CD4-positive, alpha-beta T cell treated with Interleukin-4 for 1 hour (primary cell): Measurements from ENCODE around the gene BYSL.
A peak's percentile ranks its signal among the peaks of the same experiment; 100 is the strongest.
"Not testable (repeated sequence)": the region's sequence is repeated elsewhere in the genome, so short reads cannot be mapped to it uniquely, and the experiment has no call there.

Experiments used
- DNase-seq, 2 donors: peaks; one replicate each; pipeline ENCODE4 v3.0.0-alpha.2; 2020 to 2022

Gene BYSL

DNA sequence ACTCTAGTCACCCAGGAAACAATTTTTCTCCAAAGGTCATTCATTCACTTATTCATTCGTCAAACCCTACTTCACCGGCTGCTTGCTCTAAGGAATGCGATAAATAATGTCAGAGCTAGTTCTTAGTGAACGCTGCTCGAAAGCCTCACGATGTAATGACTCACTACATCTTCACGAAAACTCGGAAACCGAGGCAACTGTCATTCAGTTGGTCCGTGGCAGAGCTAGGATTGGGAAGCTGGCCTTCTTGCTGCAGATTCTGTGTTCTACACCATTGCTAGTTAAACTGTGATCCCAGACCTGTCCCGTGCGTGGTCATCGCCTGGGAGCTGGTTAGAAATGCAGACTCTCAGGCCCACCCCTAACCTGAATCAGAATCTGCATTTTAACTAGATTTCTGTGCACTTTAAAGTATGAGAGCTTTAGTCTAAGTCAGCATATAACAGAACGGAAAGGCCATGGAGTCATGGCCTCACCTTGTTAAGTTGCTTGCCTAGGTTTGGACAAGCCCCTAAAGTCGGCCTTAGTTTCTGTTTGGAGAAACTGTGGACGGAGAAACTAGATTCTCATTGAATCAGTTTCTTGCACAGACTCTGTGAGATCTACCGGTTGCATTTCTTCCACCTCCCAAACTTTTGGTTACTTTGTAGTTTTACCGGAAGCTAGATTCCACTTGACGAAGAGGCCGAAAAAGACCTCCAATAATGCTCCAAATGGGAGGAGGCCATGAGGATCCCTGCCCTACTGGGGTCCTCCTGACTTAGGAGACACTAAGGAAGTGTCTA, 21.0 kb downstream of the BYSL start:
- DNase-seq, result peak in 1 of 2 donors; percentile 6

DNA sequence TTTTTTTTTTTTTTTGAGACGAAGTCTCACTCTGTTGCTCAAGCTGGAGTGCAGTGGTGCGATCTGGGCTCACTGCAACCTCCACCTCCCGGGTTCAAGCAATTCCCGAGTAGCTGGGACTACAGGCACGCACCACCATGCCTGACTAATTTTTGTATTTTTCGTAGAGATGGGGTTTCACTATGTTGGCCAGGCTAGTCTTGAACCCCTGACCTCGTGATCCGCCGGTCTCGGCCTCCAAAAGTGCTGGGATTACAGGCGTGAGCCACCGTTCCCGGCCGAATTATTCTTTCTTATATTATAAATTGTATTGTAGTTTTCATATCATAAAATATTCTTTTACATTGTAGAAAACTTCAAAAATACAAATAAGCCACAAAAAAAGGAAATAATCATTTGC, 21.6 kb downstream of the BYSL start:
- DNase-seq, result not testable (repeated sequence)

DNA sequence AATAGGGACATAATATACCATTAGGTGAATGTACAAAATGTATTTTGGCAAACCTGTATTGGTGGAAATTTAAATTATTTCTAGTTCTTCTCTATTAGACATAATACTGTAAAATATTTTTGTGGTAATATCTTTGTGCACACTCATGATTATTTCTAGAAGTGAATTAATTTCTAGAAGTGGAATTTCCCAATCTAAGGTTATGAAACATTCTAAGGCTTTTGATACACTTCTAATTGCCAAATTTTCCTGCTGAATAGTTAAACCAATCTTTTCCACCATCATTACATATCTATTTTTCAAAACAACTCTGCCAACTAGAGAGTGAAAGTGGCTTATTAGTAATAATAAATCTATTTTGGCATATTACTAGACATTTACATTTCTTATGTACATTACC, 22.2 kb downstream of the BYSL start:
- DNase-seq, result no peak

DNA sequence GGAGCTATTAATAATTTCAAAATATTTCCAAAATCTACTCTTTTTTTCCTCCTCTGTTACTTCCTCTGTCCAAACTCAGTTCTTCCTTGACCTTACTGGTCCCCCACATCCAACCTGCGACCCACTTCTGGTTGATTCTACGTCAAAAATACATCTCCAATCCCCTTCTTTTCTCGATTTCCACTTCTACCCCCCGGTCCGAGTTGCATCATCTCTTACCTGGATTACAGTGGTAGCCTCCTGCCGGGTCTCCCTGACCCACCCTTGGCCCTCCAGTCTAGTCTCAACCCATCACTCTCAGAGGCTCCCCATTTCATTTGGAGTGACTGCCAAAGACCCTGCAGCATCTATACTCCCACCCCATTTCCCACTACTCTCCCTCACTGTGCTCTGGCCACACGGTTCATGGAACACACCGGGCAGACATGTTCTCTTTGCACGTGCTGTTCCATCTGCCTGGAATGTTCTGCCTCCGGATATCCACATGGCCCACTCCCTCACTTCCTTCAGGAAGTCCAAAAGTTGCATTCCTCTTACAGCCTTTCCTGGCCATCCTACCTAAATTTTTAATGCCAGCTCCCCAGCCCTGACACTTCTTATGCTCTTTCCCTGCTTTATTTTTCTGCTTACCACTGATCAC, 26.4 kb downstream of the BYSL start:
- no peak for DNase-seq

DNA sequence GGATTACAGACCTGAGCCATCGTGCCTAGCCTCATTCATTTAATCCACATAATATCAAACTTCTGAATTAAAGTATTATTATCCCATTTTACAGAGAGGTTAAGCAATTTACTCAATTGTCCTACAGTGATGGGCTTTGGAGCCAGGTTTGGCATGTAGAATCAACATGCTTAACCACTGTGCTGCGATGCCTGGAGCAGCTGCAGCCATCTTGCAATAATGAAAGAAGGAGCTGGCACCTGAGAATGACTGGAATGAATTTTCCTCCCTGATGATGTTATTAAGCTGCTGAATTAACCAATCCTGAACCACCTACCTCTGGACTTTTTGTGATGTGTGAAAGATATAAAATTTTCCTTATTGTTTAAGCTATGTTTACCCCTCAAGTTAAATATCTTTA, 33.4 kb downstream of the BYSL start:
- DNase-seq, result no peak

DNA sequence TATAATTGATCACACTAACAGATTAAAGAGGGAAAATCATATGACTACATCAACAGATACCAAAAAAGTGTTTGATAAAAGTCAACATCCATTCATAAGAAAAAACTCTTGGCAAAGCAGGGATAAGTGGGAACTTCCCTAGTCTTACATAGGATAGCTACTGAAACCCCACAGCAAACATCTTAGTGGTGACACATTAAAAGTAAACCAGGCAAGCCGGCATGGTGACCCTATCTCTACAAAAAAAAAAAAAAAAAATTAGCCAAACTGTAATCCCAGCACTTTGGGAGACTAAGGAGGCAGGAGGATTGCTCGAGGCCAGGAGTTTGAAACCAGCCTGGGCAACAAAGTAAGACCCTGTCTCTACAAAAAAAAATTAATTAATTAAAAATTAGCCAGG, 34.1 kb downstream of the BYSL start:
- DNase-seq, result no peak

DNA sequence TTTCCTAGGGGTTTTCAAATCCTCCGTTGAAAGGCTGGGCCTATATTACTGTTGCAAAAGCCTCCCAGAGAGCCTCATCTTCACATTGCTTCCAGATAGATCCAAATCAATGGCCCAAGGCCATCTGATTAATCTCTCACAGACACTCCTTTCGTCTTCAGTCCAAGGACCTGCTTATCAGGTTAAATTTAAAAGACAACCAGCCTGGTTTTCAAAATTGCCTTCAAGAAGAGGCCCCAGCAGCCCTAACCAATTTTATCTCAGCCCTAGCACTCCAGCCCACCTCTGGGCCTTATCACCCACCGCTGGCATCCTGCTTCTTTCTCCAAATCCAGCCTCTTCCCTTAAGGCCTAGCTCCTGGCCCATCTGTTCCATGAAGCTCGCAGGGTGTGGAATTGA, 35.8 kb downstream of the BYSL start:
- DNase-seq, result no peak

DNA sequence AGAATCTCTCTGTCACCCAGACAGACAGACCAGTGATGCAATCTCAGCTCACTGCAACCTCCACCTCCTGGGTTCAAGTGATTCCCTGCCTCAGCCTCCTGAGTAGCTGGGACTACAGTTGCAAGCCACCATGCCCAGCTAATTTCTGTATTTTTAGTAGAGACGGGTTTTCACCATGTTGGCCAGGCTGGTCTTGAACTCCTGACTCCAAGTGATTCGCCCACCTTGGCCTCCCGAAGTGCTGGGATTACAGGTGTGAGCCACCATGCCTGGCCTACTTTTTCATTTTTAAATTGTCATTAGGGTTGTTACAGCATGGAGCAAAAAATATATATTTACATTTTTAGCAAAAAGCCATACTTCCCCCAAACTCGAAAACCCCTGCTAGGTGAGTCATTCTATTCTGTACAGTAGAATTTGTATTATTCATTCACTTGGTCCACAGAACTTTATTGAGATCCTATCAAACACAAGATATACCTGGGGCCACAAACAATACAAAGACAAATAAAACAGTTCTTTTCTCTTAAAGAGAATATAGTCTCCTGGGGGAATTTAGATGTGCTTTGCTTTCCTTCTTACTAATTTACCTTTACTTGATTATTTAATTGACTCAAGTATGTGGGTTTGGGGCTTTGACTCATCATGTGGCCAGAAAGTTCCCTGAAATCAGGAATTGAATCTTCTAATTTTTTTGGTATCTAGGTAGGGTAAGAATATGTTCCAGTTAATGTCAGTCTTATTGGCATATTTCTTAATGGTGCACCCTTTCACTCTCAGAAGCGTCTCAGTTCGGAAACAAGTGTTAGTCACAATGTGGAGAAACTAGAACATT, 36.9 kb downstream of the BYSL start:
- DNase-seq, result no peak

DNA sequence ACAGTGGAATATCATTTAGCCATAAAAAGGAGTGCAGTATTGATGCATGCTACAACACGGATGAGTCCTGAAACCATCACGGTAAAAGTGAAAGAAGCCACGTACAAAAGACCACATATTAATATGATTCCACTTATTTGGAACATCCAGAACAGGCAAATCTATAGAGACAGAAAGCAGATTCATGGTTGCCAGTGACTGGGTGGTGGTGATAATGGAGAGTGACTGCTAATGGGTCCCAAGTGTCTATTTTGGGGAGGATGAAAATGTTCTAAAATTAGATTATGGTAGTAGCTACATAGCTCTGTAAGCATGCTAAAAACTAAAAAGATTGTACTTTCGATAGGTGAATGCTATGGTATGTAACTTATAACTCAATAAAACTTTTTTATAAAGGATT, 38.7 kb downstream of the BYSL start:
- DNase-seq, result no peak

DNA sequence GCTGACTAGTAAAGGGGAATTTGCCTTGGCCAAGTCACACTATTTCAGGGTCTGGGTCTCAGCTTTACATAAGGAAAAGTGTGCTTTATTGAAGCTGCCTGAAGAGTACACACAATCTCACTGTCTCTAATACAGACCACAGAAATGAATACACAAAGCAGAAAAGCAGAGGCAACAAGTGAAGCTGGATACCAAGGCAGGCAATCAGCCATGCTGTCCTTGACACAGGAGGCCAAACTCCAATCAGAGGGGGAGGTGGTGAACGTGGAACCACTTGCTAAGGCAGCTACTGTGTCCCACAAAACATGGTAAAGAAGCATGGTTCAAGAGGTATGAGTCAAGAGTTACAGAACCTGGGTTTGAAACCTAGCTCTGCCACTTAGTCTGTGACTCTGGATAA, 42.1 kb downstream of the BYSL start:
- DNase-seq, result no peak

DNA sequence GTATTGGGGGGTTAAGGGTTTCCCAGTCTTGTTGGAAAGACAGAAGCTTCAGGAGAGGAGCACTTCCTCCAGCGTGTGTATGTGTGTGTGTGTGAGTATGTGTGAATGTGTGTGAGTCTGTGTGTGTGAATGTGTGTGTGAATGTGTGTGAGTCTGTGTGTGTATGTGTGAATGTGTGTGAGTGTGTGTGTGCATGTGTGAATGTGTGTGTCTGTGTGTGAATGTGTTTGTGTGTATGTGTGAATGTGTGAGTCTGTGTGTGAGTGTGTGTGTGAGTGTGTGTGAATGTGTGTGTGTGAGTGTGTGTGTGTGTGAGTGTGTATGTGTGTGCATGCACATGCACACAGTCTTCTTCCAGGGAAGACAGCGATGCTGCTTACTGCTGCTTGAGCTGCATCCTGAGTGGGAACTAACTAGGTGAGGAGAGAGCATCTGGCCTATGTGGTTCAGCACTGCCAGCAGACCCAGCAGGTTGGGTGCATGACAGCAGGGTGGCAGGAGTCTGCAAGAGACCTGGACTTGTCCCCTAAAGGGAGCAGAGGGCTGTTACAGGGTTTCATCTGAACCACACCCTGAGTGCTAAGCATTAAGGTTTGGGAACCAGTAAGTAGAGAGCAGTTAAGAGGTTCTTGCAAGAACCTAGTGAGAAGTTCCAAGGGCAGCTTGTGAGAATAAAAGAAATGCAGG, 43.0 kb downstream of the BYSL start:
- no peak for DNase-seq

DNA sequence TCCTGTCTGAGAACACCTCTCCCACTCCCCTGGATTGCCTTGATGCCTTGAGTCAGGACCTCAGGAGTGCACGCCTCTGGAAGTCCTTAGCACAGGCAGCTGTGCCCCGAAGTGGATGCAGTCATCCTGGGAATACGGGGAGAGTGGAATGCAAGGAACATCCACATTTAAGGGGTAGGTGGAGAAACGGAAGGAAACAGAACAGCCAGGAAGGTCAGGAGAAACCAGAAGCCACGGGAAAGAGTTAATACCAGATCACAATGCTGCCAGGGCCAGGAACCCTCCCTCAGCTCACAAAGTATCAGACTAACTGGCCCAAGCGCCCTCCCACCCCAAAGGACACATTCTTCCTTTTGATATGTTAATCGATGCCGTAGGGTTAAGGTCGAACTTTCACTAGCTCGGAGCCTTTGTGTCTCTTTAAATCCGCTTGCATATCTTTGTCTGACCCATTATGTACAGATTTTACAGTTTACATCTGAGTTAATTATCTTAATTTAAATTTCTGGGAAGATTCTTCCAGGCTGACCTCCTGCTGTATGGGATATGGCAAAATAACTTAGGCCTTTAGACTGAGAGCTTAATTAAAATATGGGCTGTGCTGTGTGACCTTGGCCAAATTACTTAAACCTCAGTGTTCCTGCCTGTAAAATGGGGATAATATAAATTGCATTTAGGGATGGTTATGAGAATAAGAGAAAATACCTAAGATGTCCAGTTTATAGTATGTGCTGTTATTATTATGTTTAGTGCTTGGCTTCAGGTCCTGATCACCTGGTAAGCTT, 44.3 kb downstream of the BYSL start:
- DNase-seq, result no peak

DNA sequence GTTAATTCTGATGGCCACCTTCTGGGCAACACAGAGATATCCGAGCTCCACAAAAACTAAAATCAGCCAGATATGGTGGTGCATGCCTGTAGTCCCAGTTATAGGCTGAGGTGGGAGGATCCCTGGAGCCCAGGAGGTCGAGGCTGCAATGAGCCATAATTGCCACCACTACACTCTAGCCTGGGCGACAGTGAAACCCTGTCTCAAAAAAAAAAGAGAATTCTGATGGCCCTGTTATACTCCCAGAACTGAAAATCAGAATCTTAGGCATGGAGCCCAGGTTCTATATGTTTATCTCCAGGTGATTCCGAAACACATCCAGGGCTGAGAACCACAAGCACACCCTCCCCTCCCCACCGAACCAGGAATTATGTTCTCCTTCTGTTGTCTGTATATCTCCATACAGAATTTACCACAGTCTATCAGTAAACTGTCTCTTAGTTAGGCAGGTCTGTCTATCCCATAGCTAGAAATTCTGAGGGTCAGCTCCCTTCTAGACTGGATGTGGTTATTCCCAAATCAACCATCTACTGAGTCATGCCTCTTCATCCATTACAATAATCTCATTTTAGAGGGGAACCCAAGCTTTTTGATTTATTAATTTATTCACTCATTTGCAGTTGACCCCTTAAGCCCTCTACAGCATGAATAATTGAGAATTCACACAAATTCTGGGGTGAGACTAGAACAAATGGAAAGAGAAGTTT, 45.1 kb downstream of the BYSL start:
- DNase-seq, result no peak

DNA sequence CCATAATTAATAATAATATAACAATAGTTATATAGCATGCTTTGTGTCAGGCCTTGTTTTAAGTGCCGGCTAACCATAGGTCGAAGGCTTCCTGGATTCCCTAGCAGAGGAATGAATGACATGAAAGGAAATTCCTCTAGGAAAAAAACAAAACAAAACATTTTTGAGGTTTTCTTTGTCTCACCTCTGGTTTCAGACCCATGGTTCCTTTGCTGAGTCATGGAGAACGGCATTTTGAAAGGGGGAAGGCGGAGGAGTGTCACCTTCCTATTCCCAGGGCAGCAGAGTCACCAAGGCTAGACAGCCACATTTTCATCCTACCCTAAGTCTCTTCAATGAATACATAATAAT, 45.6 kb downstream of the BYSL start:
- DNase-seq, result no peak

DNA sequence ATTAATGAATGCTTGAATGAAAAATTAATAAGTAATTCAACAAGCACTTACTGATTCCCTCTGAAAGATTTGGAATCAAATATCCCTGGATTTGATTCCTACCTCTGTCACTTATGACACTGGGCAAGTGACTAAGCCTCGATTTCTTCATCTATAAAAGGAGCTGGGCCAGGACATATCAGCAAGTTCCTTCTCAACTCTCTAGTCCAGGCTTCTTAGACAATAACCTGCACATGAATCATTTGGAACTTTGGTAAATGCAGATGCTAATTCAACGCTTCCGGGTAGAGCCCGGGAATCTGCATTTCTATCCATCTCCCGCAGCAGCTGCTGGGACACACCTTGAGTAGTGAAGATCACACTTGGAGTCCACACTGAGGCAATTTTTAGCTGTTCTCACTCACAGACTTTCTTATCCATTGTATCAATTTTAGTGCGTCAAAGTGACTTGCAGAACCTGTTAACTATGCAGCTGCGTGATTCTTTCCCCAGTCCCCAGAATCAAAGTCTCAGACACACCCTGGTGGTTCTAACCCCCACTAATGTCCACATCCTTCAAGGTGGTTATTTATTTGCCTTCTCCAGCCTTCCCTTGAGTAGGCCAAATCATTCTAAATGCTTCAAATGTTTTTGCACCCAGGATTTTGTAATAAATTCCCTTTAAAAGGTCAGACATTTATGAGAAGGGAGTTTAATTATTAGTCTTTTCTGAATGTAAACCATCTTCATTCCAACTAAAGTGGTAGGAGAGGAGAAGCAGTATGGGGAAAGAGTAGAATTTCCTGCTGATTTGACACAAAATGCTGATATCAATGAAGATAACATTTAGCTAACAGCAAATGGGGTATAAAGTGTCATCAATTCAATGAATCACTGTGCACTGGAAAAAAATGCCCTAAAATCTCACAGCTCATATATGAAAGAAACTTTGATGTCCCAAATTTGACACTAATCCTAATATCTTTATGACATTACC, 46.3 kb downstream of the BYSL start:
- DNase-seq, result no peak

DNA sequence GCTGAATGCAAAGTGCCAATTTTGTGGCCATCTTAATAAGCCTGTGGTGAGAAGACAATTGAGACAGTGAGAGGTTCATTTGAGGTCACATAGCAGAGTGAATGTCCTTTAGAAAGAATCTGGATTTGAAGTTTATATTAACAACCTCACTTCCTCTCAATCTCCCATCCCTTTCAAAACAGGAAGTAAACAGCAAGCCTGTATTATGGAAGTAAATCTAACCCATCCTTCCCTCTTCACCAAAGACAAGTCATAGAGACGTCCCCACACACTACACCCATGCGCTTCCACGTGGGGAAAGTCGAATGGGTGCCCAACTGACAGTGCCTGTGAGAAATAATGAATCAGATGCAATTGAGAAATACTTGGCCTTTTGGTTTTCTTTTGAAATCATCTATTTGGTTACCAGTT, 49.1 kb downstream of the BYSL start:
- DNase-seq, result peak; percentile 15 to 70

DNA sequence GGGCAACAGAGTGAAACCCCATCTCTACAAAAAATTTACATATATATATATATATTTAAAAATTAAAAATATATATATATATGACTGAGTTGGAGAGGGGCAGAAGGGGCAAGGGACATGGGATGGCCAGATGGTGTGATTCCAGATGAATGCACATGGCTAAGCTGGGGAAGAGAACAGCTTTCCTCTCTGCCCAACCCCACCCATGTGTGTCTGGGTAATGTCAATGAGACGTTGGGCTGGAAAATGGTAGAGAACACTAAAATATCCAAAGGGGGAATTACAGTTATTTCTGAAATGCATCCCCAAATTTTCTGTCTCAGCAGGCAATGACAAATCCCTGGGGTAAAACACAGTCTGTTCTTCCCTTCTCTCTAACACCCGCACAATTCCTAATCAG, 51.5 kb downstream of the BYSL start:
- no peak for DNase-seq

DNA sequence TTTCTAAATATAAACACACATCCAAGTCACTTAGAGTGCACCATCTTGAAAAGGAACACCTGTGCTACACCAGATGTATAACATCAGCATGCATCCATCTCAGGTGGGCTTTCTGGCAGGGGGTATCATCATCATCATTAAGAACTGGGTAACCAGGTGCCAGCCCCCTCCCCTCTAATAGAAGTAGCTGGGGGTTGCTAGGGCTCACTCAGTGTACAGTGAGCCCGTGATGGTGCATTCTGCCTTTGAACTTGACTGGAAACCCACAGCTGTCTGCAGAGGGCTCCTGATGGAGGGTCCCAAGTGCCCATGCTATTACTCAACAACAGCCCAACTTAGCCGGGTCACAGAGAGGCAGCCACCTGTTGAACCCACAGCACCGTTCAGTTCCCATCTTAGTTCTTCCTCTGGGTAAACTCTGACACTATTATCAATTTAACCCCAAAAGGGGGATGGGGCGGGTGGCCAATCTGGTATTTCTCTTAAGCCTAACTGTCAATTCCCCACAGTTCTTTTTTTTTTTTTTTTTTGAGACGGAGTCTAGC, 53.1 kb downstream of the BYSL start:
- DNase-seq, result no peak

DNA sequence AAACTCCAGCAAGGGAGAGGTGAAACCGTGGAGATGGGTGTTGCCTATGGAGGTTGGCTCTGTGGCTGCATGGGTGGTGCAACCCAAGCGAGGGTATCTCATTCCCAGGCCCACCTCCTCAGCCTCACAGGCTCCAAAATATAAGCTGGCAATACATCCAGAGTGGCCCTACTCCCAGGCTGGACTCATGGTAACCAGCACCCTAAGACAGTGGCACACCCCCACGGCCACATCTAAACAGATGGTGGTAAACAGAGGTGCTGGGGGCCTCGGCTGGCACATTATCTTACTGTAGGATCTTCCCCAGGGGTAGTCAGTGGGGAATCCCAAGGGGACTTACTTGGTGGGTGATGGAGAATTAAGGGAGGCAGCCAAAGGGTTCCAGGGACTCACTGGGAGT, 54.0 kb downstream of the BYSL start:
- DNase-seq, result no peak

DNA sequence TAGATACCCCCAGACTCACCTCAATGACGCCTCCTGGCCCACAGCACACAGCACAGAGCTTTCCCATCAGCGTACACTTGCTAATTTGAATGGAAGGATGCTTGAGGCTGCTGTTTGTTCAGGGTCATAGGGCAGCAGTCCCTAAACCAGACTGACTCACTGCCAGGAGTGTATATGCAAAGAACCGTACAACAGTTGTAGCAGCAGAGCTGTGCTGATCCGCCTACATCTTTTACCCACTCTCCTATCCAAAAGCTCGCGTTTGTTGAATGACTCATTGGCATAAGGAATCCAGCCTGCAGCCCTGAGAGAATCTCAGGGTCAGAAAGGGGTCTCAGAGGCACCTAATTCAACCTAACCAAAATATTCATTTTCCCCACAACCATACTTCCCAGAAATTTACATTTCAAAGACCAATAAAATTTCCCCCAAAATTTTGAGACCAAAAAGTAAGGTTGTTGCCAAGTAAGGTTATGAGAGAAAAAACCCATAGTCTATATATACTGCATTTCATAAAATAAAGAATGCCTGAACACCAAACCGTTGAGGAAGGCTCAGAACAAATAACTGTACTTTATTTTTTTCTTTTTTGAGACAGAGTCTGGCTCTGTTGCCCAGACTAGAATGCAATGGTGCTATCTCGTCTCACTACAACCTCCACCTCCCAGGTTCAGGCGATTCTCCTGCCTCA, 55.6 kb downstream of the BYSL start:
- DNase-seq, result no peak
